Effector memory CD4-positive, alpha-beta T cell (primary cell): ENCODE data around the gene CRTC3.
A peak's percentile ranks its signal among the peaks of the same experiment; 100 is the strongest.
"Not testable (repeated sequence)": the region's sequence is repeated elsewhere in the genome, so short reads cannot be mapped to it uniquely, and the experiment has no call there.

Source experiments
- DNase-seq, 3 donors: peaks; one replicate each; pipeline ENCODE4 v3.0.0-alpha.2; 2020
- H3K27ac ChIP-seq: 2 replicates; pipeline ENCODE4 v1.7.0; 2013; ENCODE audit warnings: mild to moderate bottlenecking, low read length, moderate library complexity; ENCODE audit not compliant: insufficient read depth, poor library complexity, severe bottlenecking
- H3K27me3 ChIP-seq: replicated peaks from 2 replicates; pipeline ENCODE4 v1.7.0; 2013; ENCODE audit warnings: mild to moderate bottlenecking, low read length; ENCODE audit not compliant: insufficient read depth, control insufficient read depth, poor library complexity, severe bottlenecking
- H3K36me3 ChIP-seq: 2 replicates; pipeline ENCODE4 v1.7.0; 2013; ENCODE audit warnings: mild to moderate bottlenecking, low read length, moderate library complexity; ENCODE audit not compliant: control insufficient read depth, insufficient read depth
- H3K4me1 ChIP-seq: 2 replicates; pipeline ENCODE4 v1.7.0; 2013; ENCODE audit warnings: low read length, mild to moderate bottlenecking; ENCODE audit not compliant: control insufficient read depth, insufficient read depth, poor library complexity, severe bottlenecking
- H3K4me3 ChIP-seq: 2 replicates; pipeline ENCODE4 v1.7.0; 2013; ENCODE audit warnings: low read length, low read depth, mild to moderate bottlenecking; ENCODE audit not compliant: insufficient read depth, poor library complexity, severe bottlenecking
- H3K9me3 ChIP-seq: 2 replicates; pipeline ENCODE4 v1.7.0; 2013; ENCODE audit warnings: mild to moderate bottlenecking, low read length, moderate library complexity; ENCODE audit not compliant: control insufficient read depth

The CRTC3 gene

DNA sequence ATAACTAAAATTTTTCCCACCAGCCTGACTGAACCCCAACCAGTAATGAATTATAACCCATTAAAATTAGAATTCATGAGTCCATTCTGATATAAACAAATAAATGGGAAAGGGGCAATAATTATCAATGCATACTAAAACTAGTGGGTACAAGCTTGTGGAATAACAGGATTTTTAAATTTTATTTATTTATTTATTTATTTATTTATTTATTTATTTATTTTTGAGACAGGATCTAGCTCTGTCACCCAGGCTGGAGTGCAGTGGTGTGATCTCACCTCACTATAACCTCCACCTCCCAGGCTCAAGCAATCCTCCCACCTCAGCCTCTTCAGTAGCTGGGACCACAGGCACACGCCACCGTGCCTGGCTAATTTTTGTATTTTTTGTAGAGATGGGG is 15.8 kb upstream of the CRTC3 start:
- not testable (repeated sequence) for H3K4me1 ChIP-seq, H3K27ac ChIP-seq, H3K9me3 ChIP-seq, H3K27me3 ChIP-seq, DNase-seq, H3K4me3 ChIP-seq, H3K36me3 ChIP-seq

DNA sequence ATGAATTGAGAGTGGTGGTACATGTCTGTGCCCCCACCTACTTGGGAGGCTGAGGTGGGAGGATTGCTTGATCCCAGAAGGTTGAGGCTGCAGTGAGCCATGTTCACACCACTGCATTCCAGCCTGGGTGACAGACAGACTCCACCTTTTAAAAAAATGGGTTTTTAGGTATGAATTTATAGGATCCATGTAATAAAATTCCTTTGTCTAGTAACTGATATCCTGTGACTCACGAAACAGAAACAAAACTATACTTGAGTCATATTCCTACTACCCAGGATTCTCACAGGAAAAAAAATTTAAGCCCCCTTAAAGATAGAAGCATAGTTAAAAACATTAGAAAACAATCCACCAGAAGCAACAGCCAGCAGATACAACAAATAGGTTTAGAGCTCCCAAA is 10.0 kb upstream of the CRTC3 start:
- Histone ChIP-seq H3K36me3 (no peaks in the 10 kb centered on the region), H3K4me3 (no peak overlapping the region), H3K27me3 (no peaks in the 10 kb centered on the region), H3K4me1 (no peaks in the 10 kb centered on the region), H3K27ac (no peak overlapping the region), H3K9me3 (no peaks in the 10 kb centered on the region)
- no peak for DNase-seq

DNA sequence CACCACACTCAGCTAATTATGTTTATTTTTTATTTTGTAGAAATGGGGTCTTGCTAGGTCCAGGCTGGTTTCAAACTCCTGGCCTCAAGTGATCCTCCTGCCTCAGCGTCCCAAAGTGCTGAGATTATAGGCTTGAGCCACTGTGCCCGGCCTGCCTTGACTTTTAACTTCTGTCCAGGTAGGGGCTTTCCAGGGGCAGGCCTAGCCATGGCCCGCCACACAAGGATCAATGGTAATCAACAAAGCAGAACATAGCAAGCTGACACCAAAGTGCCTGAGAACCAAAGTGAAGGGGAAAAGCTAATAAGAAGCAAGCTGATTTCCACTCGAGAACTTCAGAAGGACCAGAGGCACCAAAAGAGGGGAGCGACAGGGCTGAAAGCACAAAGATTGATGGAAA is 9.4 kb upstream of the CRTC3 start:
- no peaks in the 10 kb centered on the region for H3K27me3 ChIP-seq
- no peaks in the 10 kb centered on the region for H3K4me1 ChIP-seq
- H3K4me3 ChIP-seq, result no peak overlapping the region
- H3K9me3 ChIP-seq, result no peaks in the 10 kb centered on the region
- DNase-seq, result no peak
- H3K36me3 ChIP-seq, result no peaks in the 10 kb centered on the region
- no peak overlapping the region for H3K27ac ChIP-seq

DNA sequence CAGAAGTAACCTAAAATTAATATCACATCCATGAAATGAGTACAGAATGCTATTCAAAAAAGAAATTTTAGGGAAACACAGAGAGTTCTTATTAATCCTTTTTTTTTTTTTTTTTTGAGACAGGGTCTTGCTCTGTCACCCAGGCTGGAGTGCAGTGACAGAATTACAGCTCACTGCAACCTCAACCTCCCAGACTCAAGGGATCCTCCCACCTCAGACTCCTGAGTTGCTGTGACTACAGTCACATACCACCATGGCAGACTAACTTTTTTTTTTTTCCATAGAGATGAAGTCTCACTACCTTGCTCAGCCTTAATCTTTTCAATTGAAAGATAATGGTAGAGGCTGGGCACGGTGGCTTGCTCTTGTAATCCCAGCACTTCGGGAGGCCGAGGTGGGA is 6.3 kb upstream of the CRTC3 start:
- no peaks in the 10 kb centered on the region for H3K4me1 ChIP-seq
- no peak for DNase-seq
- H3K27ac ChIP-seq, result no peak overlapping the region
- no peaks in the 10 kb centered on the region for H3K36me3 ChIP-seq
- no peak overlapping the region for H3K4me3 ChIP-seq
- H3K27me3 ChIP-seq, result no peaks in the 10 kb centered on the region
- no peaks in the 10 kb centered on the region for H3K9me3 ChIP-seq

DNA sequence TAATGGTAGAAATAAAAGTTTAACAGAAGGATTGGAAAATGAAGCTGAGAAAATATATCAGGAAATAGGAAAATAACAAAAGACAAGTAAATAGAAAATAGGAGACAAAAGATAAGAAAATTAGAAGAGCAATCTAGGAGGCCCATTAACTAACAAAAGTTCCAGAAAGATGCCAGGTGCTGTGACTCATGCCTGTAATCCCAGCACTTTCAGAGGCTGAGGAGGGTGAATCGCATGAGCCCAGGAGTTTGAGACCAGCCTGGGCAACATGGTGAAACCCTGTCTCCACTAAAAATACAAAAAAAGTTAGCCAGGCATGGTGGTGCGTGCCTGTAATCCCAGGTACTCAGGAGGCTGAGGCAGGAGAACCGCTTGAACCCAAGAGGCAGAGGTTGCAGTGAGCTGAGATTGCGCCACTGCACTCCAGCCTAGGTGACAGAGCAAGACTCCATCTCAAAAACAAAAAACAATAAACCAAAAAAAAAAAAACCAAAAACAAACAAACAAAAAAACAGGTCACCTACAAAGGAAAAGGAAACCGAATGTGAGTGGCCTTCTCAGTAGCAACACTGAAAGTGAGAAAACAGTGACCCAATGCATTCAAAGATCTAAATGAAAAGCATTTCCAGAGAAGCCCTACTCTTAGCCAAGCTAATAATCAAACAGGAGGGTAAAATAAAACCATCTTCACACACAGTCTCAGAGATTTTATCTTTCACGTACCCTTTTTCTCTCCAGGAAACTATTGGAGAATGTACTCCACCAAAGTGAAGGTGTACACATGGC is 5.5 kb upstream of the CRTC3 start:
- DNase-seq, H3K9me3 ChIP-seq: not testable (repeated sequence)

DNA sequence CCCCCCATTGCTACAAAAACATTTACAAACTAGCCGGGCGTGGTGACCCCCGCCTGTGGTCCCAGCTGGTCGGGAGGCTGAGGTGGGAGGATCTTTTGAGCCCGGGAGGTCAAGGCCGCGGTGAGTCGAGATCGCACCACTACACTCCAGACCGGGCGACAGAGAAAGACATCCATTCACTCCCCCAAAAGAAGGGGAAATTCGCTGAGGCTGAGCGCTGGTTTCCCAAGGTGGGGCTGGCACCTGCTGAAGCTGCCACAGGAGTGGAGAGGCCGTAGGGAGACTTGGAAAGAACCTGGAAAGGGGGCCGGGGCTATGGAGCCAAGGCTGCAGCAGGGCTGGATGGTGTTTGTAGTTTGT is 732 bp upstream of the CRTC3 start:
- no peak for DNase-seq
- H3K4me1 ChIP-seq, result peaks cover 4% of the 10 kb centered on the region
- no peaks in the 10 kb centered on the region for H3K36me3 ChIP-seq
- no peaks in the 10 kb centered on the region for H3K27me3 ChIP-seq
- H3K9me3 ChIP-seq, result no peaks in the 10 kb centered on the region
- peak overlapping the region; percentile 73 for H3K27ac ChIP-seq
- peak overlapping the region; percentile 80 for H3K4me3 ChIP-seq

More for the DNA sequence above, 5.5 kb upstream of the CRTC3 start:
- H3K27ac ChIP-seq, H3K27me3 ChIP-seq, H3K36me3 ChIP-seq, H3K4me1 ChIP-seq, H3K4me3 ChIP-seq: not testable (repeated sequence)

DNA sequence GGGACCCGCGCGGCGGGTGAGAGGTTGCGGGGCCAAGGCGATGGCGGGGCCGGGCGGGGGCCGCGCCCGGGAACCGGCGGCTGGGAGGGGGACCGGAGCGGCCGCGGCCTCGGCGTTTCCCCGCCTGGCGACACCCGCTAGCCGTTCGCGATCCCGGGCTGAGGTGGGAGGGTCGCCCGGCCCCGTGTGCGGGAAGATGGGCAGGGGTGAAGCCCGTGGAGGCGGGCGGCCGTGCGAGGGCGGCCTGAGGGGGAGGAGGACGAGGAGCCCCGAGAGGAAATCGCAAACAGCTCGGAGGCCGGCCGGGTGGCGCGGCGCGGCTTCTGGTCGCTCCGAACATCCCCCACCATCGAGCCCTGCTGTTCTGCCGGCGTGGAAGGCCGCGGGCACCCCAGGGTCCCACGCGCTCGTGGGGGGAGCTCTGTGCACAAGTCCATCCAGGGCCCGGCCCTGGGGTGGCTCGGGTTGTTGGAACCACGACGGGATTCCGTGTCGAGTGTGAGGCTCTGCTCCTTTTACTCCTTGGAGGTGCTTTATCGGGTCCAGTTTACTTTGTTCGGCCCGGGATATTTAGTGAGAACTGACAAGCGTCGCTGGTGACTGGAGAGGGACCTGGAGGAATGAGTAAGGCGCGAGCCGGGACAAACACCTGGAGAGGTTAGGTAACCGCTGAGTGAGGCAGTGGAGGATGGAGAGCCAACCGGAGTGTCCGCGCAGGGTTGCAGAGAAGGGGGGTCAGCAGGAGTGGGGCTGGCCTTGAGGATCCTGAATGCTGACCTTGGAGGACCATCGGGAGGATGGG is 728 bp downstream of the CRTC3 start:
- H3K9me3 ChIP-seq, result no peaks in the 10 kb centered on the region
- peak in 2 of 3 donors; percentile 1 to 11 for DNase-seq
- H3K4me1 ChIP-seq, result peaks cover 4% of the 10 kb centered on the region
- no peaks in the 10 kb centered on the region for H3K27me3 ChIP-seq
- peak overlapping the region; percentile 73 for H3K27ac ChIP-seq
- peak overlapping the region; percentile 80 for H3K4me3 ChIP-seq
- H3K36me3 ChIP-seq, result no peaks in the 10 kb centered on the region

DNA sequence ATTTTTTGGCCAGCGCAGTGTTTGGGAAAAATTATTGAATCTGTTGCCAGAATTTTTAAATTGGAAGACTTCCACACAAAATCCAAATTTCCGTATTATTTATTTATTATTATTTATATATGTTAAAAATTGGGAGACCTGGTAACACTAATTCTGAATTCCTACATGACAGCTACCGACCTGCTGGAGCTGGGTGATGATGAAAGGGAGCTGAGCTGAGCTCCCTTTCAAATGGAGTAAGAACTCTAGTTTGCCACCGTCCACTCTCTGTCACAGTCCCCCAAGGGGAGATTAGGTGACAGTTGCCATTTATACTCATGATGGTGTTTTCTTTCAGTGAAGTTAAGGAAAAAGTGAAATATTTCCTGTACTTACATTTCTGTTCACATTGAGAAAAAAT is 1.4 kb downstream of the CRTC3 start:
- H3K4me1 ChIP-seq, result peaks cover 4% of the 10 kb centered on the region
- no peak for DNase-seq
- H3K27ac ChIP-seq, result no peak overlapping the region
- no peaks in the 10 kb centered on the region for H3K9me3 ChIP-seq
- H3K4me3 ChIP-seq, result peak overlapping the region; percentile 80
- H3K27me3 ChIP-seq, result no peaks in the 10 kb centered on the region
- no peaks in the 10 kb centered on the region for H3K36me3 ChIP-seq

DNA sequence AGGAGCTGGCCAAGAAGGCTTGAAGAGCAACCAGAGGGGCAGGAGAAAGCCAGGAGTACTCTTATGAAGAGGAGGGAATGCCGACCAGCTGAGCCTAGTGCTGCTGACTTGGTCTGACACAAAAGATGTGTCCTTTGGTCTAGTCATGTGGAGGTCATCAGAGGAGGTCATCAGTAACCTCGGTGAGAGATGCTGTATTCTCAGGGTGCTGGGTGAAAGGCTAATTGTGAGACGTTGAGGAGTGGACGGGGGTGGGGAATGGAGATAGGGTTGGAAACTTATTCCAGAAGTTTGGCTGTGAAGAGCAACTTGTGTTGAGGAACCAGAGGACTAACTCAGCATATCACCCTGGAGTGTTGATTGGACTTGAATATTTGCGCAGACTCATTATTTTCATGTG is 5.5 kb downstream of the CRTC3 start:
- Histone ChIP-seq H3K4me3 (no peak overlapping the region), H3K36me3 (no peaks in the 10 kb centered on the region), H3K27ac (no peak overlapping the region), H3K27me3 (no peaks in the 10 kb centered on the region), H3K4me1 (peaks cover 9% of the 10 kb centered on the region), H3K9me3 (no peaks in the 10 kb centered on the region)
- no peak for DNase-seq

DNA sequence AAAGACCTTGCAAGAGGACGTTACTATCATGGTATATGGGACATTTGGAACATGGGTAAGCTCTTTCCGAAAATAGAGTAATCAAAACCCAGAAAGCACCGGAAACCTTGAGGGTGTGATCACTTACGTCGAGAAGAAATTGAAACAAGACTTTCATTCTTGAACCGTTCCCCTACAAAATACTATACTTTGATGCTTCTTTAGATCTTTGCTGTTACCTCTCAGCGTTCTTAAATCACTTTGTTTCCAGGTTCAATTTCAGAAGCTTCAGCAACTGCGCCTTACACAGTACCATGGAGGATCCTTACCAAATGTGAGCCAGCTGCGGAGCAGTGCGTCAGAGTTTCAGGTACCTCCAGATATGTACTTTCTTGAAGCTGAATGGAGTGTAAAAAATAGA is 10.1 kb downstream of the CRTC3 start:
- H3K4me3 ChIP-seq, result peak overlapping the region; percentile 46
- no peaks in the 10 kb centered on the region for H3K9me3 ChIP-seq
- H3K4me1 ChIP-seq, result peaks cover 8% of the 10 kb centered on the region
- H3K36me3 ChIP-seq, result peaks cover 3% of the 10 kb centered on the region
- H3K27me3 ChIP-seq, result no peaks in the 10 kb centered on the region
- DNase-seq, result no peak
- peak overlapping the region; percentile 71 for H3K27ac ChIP-seq
